C4-2B (cell line): ENCODE results near the gene CCR5AS.

Source experiments
- CTCF ChIP-seq: fragments of 450-650 bp; conservative IDR thresholded peaks from 2 replicates; pipeline ENCODE4 v1.5.1; 2017; ENCODE audit warnings: mild to moderate bottlenecking
- ZFX ChIP-seq: fragments of 450-650 bp; IDR thresholded peaks from 2 replicates; pipeline ENCODE4 v1.6.1; 2017

GRCh38 chr3:46411271-46411670, 4.4 kb upstream of the CCR5AS start:
- TF ChIP-seq CTCF (no peak), ZFX (no peak)
